Dermis blood vessel endothelial cell (primary cell): ENCODE results near the gene EXOSC5. TPM values are rescaled to one million over a fixed set of nuclear protein-coding genes. Genes with fewer than 3 reads are reported as not detected.
"Not testable (repeated sequence)": the region's sequence is repeated elsewhere in the genome, so short reads cannot be mapped to it uniquely, and the experiment has no call there.

ENCODE experiments used
- DNase-seq: peaks from one replicate; pipeline ENCODE4 v3.0.0; 2010
- total RNA-seq: library from RNA; depleted of rRNA; stranded (reverse); fragments of >200 nt; gene quantifications from 2 replicates; pipeline ENCODE4 v1.2.3, GENCODE V29; 2014

The EXOSC5 gene
- total RNA-seq, 1 donor from 2014 or later = 11.9 TPM

DNA sequence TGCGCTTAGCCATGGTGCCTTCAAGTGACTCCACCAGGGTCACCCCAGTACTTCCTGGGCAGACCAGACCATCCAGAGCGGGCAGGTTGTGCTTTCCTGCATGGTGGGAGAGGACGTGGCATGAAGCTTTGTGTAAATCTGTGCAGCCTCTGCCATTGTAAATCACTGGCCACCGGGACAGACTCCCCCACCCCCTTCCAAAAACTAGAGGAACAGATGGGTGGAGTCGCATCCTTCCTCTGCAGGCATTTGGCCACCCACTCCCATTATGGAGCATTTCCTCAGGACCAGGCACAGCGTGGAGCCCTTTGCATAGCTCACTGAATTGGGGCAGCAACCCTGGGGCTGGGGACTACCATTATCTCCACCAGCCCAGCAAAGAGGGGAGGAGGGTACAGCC is 8.6 kb upstream of the EXOSC5 start:
- no peak for DNase-seq

DNA sequence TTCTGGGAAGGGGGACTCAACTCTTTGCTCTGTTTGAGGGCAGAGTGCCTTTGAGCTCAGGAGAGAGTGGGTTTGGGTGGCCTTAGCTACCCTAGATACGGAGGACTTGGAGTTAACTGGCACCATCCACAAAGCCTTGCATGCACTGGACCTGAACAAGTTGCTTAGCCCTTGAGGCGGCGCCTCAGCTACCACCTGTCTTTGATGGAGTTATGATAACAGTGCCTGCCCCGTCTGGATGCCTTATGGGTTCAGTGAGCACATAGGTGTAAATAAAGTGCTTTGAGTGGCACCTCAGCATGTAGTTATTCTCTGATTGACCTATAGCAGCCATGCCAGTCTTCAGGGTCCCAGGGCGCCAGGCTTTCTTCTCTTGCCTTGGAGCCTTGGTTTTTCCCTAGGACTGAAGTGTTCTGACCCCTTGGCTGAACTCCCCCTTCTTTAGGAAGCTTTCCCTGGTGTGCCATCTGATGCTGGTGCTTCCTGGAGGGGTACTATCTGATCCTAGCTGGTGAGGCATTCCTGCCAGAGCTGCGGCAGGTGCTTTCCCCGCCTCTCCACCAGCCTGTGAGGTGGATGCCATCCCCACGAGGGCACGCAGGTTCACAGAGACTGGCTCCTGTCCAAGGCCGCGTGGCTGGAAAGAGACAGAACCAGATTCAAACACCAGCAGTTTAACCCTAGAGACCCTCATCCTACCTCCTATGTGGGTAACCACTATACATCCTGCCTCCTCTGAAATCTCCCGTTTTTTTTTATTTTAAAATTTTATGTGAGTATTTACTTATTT is 6.2 kb upstream of the EXOSC5 start:
- no peak for DNase-seq

DNA sequence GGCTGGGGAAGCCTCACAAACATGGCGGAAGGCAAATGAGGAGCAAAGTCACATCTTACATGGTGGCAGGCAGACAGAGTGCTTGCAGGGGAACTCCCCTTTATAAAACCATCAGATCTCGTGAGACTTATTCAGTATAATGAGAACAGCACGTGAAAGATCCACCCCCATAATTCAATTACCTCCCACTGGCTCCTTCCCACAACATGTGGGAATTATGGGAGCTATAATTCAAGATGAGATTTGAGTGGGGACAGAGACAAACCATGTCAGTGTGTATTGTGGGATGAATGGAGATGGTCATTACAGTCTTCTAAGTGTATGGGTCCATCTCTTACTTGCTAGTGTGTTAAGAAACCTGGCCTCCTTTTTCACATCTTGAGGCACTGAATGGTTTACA is 4.9 kb upstream of the EXOSC5 start:
- DNase-seq = peak; percentile 24

DNA sequence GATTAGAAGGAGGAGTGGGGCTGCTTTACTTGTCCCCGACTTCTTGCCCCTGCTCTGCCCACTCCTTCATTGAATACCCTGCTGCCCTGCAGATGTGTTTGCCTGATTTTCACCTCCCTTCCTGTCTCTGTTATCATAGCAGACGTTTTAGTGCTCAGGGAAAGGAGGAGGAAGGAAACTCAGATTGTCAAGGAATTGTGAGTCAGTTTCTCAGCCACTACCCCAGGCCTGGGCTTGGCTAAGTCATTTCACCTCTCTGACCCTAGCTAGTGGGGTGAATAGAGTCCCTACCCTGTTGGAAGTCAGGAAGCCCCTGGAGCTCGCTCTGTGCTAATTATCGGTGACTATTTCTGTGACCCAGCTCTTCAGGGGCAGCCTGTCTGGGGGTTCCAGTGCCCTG is 4.3 kb upstream of the EXOSC5 start:
- DNase-seq = peak; percentile 90

DNA sequence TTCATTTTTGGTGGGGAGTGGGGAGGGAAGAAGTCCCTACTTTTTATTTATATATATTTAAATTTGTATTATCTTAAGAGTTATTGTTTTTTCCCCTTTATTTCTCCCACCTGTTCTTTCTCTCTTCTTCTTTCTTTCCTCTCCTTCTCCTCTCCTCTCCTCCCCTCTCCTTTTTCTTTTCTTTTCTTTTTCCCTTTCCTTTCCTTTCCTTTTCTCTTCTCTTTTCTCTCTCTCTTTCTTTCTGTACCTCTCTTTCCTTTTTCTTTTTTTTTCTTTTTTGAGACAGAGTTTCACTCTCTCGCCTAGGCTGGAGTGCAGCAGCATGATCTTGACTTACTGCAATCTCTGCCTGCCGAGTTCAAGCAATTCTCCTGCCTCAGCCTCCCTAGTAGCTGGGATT is 2.4 kb upstream of the EXOSC5 start:
- DNase-seq = no peak

DNA sequence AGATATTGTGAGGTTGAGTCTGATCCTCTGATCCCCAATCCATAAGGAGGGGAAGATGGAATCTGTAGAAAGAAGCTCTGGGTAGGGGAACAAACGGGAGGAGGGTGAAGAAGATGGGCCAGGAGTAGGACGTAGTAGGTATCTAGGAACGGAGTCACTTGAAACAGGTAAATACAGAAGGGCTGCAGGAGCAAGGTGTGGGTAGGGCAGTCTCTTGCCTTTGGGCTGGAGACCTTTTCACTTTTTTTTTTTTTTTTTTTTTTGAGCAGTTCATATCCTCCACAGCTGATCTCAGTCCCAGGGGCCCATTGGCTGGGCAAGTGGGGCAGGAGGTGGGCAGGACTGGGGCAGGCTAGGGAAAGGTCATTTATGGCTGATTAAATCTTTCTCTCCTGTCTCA is 1.9 kb upstream of the EXOSC5 start:
- no peak for DNase-seq

DNA sequence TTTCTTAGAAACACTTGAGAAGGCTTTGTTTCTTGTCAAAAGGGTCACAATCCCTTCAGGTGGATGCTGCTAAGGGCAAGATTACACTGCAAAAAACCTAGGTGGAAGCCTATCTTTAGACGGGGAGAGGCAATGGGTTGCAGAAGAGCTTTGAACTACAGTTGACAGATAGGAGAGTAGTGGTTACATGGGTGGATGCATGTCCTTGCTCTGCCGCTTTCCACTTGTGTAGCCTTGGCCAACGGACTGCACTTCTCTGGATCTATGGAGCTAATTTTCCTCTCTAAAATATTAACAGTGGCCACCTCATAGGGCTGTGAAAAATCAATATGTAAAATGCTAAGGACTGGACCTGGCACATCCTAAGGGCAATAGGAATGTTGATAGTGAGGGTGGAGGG is 1.4 kb upstream of the EXOSC5 start:
- DNase-seq = no peak

DNA sequence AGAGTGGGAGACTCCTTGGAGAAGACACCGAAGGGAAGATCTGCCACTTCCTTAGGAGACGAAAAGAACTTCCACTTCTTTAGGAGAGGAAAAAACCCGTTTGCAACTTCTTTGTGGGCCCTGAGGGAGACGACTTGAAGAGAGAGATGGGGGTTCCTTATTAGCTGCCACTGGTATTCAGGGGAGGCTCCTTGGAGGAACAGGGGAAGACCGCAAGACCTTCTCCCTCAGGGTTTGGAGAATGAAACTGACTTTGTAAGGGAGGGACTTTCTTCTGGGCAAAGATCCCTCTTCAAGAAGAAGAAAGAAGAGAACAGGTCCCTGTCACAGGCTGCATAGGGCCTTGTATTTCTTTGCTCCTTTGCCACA is 875 bp upstream of the EXOSC5 start:
- DNase-seq = no peak

DNA sequence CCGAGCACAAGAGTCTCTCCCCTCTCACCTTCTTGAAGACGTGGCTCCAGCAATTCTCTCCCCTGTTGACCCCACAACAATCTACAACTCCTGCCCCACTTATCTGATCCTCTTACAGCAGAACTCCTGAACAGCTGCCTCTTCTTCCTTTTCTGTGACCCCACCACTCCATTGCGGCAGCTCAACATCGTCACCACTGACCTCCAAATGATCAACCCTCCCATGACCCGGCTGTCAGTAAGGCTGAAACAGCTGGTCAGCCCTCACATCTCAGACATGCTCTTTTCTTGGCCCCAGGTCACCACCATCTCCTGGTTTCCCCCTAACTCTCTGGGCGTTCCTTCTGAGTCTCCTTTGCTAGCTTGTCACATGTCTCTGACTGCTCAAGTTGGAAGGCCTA is 1.8 kb downstream of the EXOSC5 start:
- no peak for DNase-seq

DNA sequence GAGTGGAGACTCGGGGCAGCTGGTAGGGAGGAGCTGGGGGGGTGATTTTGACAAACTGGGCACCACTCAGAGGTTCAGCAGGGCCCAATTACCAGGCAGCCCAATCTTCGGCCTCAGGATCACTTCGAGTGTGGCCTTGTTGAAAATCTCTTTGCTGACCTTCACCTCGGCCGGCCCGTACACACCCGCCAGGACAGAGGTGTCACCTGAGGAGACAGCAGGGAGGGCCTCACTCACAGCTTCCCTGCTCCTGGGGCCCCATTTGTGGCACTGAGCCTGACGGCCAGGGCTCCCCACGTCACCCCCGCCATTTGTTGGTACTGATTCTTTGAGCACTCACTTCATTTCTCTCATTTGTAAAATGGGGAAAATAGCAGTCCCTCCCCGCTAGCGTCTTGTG is 4.4 kb downstream of the EXOSC5 start:
- DNase-seq = no peak

DNA sequence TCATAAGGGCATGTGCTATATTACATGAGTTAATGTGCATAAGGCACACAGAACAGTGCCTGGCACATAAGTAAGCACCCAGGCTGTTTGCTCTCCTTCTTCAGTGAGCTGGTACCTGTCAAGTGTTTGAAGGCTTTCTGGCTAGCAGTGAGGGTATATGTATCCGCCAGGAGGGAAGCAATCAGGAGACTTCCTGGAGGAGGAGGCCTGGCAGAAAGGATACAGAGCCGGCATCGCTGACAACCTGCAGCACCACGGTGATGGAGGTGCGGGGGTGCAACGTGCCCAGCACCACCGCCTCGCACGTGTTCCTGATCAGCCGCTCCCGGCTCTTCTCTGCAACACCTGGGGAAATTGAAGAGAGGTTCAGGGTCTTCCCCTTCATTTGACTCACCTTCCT is 5.5 kb downstream of the EXOSC5 start:
- no peak for DNase-seq

DNA sequence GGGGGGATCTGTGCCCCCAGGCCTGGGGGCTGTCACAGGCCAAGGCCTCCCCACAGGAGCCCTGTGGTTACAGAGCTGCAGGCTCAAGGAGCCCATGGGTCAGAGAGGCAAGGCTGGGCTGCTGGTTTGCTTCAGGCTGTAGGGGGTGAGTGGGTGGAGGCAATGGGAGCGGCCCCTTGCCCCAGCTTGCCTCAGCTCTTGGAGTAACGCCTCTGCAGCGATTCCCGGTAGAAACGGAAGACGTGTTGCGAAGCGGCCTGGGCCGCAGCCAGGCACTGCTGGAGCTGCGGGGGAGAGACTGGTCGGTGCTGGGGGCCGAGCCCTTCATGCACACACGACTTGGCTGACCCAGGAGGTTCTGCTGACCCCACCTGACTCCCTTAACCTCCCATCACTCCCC is 10.7 kb downstream of the EXOSC5 start:
- DNase-seq = no peak

DNA sequence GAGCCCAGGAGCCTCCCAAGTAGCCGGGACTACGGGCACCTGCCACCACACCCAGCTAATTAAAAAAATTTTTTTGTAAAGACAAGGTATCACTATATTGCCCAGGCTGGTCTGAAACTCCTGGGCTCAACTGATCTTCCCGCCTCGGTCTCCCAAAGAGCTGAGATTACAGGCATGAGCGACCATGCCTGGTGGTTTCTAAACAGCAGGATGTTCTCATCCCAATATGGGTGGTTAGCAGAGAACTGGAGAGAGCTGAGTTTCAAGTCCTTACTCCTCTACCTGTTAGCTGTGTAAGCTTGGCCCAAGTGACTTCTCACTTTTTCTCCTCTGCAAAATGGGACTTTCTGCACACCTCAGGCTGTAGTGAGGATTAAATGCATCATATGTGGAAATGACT is 12.8 kb downstream of the EXOSC5 start:
- no peak for DNase-seq

DNA sequence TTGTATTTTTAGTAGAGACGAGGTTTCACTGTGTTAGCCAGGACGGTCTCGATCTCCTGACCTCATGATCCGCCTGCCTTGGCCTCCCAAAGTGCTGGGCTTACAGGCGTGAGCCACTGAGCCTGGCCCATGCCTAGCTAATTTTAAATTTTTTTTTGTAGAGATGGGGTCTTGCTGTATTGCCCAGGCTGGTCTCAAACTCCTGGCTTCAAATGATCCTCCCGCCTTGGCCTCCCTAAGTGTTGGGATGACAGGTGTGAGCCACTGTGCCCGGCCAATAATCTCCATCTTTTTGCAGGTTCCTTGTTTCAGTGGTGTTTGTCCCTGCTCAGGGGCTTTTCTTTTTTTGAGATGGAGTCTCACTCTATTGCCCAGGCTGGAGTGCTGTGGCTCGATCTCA is 15.6 kb downstream of the EXOSC5 start:
- not testable (repeated sequence) for DNase-seq

DNA sequence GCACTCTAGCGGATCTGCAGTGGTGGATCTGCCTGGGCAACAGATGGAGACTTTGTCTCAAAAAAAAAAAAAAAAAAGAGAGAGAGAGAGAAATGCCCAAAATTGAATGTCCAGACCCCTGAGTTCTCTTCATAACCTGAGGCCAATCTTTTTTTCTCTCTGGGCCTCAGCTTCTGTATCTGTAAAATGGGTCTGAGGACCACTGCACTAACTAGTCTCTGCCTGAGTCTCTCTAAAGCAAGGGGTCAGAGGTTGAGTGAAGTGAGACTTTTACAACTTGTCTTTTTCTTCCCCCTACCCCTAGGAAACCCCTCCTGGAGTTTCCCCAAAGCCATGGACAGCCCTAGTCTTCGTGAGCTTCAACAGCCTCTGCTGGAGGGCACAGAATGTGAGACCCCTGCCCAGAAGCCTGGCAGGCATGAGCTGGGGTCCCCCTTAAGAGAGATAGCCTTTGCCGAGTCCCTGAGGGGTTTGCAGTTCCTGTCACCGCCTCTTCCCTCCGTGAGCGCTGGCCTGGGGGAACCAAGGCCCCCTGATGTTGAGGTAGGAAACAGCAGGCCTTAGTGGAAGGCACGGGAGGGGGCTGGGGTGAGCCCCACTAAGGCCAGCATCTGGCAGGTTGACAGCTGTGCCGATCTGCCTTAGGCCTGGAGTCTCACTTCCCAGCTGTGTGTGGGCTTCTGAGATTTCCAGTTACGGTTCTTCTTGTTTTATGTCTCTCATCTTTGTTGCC is 19.0 kb downstream of the EXOSC5 start:
- DNase-seq = no peak

DNA sequence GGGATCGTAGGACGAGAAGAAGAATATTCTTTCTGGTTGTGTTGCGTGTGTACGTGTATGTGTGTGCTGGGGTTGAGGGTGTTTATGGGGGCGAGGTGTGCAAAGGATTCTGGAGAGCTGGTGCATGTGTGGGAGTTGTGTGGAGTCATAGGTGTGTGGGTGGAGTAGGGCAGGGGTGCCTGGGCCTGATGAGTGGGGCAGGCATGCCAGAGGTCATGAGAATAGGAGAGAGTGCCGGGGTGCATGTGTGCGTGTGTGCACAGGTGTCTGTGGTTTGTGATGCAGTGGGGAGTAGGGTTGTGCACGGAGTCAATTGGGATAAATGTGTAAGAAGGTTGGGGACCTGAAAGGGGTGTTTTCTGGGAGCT is 20.2 kb downstream of the EXOSC5 start:
- no peak for DNase-seq

DNA sequence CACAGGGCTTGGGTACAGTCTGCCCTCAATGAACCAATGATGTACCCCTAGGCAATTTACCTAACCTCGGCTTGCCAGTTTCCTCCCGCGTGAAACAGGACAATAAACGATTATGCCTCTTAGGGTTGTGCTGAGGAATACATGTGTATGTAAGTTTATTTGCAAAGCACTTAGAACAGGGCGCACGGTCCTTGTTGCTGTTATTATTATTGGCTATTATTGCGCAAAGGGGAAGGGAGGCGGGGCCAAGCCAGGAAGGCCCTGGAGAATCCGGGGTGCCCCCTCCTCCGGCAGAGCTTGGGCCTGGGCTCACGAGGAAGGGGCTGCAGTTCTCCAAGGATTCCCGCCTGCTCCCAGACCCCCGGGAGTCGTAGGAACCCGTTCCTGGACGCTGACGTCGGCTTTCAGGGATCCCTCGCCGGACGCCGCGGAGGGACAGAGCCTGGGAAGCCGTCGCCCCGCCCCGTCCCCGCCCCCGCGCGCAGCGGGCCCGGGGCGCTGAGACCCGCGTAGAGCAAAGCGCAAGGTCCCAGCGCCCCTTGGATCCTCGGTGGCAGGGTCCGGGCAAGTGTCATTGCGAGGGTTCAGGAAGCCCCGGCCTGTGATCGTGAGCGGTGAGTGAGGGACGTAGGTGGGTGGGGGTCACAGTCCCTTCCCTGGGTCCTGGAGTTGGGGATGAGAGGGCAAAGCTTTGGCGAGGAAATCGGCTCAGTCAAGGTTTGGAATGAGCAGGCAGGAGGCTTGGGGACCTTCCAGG is 20.7 kb downstream of the EXOSC5 start, which contains the start of gene TMEM91:
TMEM91 (plus strand) TSS at position 293 of the 757 bp plus-strand sequence. CDS start 1,777 bp downstream, outside the sequence.
- peak; percentile 25 for DNase-seq

DNA sequence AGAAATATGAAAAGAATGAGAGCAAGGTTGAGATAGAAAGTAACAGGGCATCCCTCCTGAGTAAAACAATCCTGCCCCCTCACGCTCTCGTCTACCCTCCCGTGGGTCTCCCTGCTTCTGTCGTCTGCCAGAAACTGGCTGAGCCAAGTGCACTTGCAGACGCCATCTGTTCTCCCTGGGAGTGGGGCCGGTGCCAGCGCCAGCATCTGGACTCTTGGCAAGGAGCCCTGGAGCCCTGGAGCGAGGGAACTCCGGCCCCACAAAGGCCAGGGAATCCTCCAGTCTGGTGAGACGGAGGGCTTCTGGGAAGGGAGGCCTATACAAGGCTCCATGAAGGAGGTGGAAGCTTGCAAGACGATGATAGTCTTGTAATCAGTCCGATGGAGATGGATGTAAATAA is 23.2 kb downstream of the EXOSC5 start:
- DNase-seq = peak; percentile 81

DNA sequence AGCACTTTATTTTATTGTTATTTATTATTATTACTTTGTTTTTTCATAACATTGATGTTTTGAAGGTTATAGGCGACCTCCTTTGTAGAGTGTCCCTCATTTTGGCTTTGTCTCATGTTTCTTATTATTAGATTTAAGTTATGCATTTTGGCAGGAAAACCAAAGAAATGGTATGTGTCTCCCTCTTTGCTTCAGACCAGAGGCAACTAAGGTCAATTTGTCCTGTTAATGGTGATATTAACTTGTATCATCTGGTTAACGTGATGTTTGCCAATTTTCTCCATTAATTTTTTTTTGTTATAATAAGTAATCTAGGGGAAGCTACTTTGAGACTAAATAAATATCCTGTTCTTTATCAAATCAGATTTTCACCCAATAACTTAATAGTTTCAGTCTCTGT is 24.7 kb downstream of the EXOSC5 start:
- no peak for DNase-seq

DNA sequence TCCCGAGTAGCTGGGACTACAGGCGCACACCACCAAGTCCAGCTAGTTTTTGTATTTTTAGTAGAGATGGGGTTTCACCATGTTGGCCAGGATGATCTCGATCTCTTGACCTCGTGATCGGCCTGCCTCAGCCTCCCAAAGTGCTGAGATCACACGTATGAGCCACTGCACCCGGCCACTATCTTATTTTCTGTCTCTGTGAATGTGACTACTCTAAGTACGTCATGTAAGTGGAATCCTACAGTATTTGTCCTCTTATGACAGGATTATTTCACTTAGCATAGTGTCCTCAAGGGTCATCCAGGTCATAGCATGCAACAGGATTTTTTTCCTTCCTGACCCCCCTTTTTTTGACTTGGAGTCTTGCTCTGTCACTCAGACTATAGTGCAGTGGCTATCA is 25.6 kb downstream of the EXOSC5 start:
- no peak for DNase-seq

DNA sequence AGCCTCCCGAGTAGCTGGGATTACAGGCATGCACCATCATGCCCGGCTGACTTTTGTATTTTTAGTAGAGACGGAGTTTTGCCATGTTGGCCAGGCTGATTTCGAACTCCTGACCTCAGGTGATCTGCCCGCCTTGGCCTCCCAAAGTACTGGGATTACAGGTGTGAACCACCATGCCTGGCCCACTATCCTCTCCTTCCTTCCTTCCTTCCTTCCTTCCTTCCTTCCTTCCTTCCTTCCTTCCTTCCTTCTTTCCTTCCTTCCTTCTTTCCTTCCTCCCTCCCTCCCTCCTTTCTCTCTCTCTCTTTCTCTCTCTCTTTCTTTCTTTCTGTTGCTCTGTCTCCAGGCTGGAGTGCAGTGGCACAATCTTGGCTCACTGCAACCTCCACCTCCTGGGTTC is 26.0 kb downstream of the EXOSC5 start:
- DNase-seq = not testable (repeated sequence)

DNA sequence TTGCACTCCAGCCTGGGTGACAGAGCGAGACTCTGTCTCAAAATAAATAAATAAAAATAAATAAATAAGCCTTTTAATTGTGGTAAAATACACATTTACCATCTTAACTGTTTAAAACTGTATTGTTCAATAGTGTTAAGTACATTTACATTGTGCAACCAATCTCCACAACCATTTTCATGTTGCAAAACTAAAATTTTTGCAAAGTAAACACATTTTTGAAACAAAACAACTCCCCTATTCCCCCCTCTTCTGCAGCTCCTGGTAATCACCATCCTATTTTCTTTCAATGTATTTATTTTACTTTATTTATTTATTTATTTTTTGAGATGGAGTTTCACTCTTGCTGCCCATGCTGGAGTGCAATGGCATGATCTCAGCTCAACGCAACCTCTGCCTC is 27.4 kb downstream of the EXOSC5 start:
- no peak for DNase-seq

DNA sequence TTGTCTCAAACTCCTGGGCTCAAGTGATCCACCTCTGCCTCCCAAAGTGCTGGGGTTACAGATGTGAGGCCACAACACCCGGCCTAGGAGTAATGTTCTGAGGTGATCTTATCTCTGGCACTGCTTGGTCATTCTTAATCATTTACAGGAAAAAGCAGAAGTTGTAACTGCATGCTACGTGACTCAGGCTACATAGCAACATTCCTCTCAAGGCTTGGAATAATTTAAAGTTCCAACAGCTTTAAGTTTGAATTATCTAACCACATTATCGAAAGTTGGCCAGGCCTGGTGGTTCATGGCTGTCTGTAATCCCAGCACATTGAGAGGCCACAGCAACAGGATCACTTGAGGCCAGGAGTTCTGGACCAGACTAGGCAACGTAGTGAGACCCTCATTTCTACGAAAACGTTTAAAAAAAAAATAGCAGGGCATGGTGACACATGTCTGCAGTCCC is 29.3 kb downstream of the EXOSC5 start:
- peak; percentile 80 for DNase-seq

DNA sequence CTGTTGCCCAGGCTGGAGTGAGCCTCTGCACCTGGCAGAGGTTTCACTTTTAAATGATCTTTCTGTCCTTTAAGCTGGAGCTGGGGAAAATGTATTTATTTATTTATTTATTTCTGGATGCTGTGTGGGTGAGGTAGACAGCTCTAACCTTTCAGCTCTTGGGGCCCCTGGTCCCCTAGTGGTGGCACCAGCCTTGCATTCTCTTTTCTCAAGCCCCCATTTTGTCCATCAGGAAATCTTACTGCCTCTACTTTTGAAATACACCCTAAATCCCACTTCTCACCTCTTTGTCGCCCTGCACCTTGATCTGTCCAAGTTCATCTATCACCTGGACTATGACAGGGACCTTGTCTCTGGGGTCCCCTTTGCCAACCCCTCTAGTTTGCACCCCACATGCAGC is 31.1 kb downstream of the EXOSC5 start:
- DNase-seq = peak; percentile 27
